ENCODE measurements around the gene TMEM60. TPM values are rescaled to one million over a fixed set of nuclear protein-coding genes. Genes with fewer than 3 reads are reported as not detected.
"Not testable (repeated sequence)": the region's sequence is repeated elsewhere in the genome, so short reads cannot be mapped to it uniquely, and the experiment has no call there.

The TMEM60 gene
- total and polyA plus RNA-seq, 3 donors from 2014 or later, result 21.7 to 31.4 (median 27.9) TPM

DNA sequence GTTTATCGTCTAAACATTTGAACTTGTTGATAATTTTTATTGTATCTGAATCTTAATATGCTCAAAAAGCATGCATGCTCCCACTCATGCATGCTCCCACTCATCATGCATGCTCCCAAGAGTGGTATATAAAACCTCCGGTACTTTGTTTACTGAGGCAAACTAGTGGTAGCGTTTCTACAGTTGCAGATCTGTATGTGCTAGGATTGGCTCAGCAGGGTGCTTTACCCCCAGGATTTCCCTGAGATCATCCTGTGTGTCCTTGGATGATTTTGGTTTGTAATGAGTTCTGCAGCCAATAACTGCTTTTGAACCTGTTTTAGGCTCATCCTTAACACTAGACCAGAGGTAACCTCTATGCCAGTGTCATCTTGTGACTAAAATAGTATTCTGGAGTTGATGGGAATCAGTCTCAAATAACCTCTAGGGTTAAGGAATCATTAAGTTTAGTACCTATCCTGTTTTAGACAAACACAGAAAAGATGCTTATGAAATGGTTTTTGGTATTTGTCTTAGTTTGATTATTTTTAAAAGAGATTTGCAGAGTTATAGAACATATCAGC, 40.8 kb upstream of the TMEM60 start:
- no peak for DNase-seq
- TF ChIP-seq POLR2A (IDR thresholded peaks at IDR 0.05), result no peak
- TF ChIP-seq, protein P1, sequence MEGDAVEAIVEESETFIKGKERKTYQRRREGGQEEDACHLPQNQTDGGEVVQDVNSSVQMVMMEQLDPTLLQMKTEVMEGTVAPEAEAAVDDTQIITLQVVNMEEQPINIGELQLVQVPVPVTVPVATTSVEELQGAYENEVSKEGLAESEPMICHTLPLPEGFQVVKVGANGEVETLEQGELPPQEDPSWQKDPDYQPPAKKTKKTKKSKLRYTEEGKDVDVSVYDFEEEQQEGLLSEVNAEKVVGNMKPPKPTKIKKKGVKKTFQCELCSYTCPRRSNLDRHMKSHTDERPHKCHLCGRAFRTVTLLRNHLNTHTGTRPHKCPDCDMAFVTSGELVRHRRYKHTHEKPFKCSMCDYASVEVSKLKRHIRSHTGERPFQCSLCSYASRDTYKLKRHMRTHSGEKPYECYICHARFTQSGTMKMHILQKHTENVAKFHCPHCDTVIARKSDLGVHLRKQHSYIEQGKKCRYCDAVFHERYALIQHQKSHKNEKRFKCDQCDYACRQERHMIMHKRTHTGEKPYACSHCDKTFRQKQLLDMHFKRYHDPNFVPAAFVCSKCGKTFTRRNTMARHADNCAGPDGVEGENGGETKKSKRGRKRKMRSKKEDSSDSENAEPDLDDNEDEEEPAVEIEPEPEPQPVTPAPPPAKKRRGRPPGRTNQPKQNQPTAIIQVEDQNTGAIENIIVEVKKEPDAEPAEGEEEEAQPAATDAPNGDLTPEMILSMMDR (IDR thresholded peaks at IDR 0.05), result no peak
- Histone ChIP-seq H3K4me1 (no peaks in the 10 kb centered on the region), H3K9me3 (no peaks in the 10 kb centered on the region), H3K4me3 (no peak overlapping the region), H3K27ac (no peak overlapping the region), H3K36me3 (ENCODE audit: low read depth, missing control alignments) (no peaks in the 10 kb centered on the region), H3K27me3 (no peaks in the 10 kb centered on the region)
- 61 to 71% methylated on average over 3 of the region's 3 CpGs for WGBS, 2 donors
- intact Hi-C loops (cut with DNase I; ENCODE audit: low total_unique reads), result no loop called here

DNA sequence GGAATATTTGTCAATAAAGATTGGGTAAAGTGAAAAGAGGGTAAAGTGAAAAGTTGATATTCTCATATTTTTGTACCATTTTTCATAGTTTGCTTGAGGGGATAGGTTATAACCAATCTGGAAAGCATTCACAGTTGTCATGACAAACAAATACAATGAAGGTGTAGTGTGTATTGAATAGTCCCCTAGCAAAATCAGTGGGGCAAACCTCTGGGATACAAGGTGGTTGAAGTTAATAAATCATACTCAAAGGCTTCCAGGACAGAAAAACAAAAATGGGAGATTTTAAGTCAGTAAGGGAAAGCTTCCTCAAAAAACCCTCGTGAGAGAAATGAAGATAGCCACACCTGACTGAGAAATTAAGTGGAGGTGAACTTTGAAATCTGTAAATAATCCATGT, 39.7 kb upstream of the TMEM60 start:
- Histone ChIP-seq H3K27me3 (no peaks in the 10 kb centered on the region), H3K9me3 (no peaks in the 10 kb centered on the region), H3K4me3 (no peak overlapping the region), H3K27ac (no peak overlapping the region), H3K4me1 (no peaks in the 10 kb centered on the region), H3K36me3 (ENCODE audit: low read depth, missing control alignments) (no peaks in the 10 kb centered on the region)
- intact Hi-C loops (cut with DNase I; ENCODE audit: low total_unique reads), result no loop called here
- 89 to 94% methylated on average over 1 of the region's 1 CpG for whole genome bisulfite sequencing, 2 donors
- TF ChIP-seq POLR2A (IDR thresholded peaks at IDR 0.05), result no peak
- TF ChIP-seq, protein P1 (IDR thresholded peaks at IDR 0.05), result no peak
- DNase-seq, result no peak

DNA sequence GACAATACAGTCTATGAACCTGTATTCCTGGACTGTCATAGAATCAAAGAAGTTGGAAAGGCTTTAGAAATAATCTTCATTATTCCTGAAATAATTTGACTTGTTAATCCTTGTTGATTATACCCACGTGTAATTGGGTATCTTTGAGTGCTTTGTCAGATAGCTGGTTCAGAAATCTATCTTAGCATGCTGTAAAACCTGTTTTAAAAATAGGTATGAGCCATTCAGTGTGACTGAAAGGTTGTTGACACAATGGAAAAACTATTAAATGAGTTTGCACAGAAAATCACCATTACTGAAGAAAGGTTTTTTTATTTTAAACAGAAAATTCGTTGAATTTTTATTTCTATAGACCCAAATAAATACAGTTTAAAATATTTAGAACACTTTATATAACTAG, 39.0 kb upstream of the TMEM60 start:
- TF ChIP-seq POLR2A (IDR thresholded peaks at IDR 0.05), result no peak
- TF ChIP-seq, protein P1 (IDR thresholded peaks at IDR 0.05), result no peak
- no peak for DNase-seq
- intact Hi-C loops (cut with DNase I; ENCODE audit: low total_unique reads), result no loop called here
- Histone ChIP-seq H3K27me3 (no peaks in the 10 kb centered on the region), H3K4me3 (no peak overlapping the region), H3K9me3 (no peaks in the 10 kb centered on the region), H3K27ac (no peak overlapping the region), H3K36me3 (ENCODE audit: low read depth, missing control alignments) (no peaks in the 10 kb centered on the region), H3K4me1 (no peaks in the 10 kb centered on the region)
- 61 to 73% methylated on average over 2 of the region's 2 CpGs for WGBS, 2 donors

DNA sequence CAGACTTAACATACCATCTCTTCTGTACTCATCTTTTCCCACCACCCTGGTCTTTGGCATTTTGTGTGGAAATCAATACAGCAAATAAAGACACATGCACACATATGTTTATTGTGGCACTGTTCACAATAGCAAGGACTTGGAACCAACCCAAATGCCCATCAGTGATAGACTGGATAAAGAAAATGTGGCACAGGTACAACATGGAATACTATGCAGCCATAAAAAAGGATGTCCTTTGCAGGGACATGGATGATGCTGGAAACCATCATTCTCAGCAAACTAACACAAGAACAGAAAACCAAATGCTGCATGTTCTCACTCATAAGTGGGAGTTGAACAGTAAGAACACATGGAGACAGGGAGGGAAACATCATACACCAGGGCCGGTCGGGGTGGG, 38.2 kb upstream of the TMEM60 start:
- H3K27ac ChIP-seq; DNase-seq; H3K27me3 ChIP-seq; intact Hi-C loops (cut with DNase I; ENCODE audit: low total_unique reads); H3K4me3 ChIP-seq; H3K4me1 ChIP-seq; H3K36me3 ChIP-seq (ENCODE audit: low read depth, missing control alignments); H3K9me3 ChIP-seq: not testable (repeated sequence)
- 87 to 91% methylated on average over 2 of the region's 2 CpGs for WGBS, 2 donors

DNA sequence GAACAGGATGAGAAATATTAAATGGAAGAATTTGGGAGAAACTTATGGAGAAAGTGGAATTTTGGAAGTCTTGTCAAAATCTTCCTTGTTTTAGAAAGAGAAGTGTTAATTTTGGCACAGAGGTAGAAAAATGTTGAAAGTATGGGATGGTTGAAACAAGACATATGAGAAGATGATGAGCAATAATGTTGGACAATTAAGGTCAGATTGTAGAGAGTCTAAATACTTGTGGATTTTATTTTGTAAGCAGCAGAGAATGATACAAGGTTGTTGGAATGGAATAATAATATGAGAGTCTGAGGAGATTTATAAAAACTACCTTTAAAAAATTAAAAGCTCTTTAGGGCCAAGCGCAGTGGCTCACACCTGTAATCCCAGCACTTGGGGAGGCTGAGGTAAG, 34.9 kb upstream of the TMEM60 start:
- TF ChIP-seq, protein P1 (IDR thresholded peaks at IDR 0.05), result no peak
- no peak for TF ChIP-seq POLR2A (IDR thresholded peaks at IDR 0.05)
- Histone ChIP-seq H3K27me3 (no peaks in the 10 kb centered on the region), H3K27ac (no peak overlapping the region), H3K36me3 (ENCODE audit: low read depth, missing control alignments) (no peaks in the 10 kb centered on the region), H3K4me3 (no peak overlapping the region), H3K9me3 (no peaks in the 10 kb centered on the region), H3K4me1 (no peaks in the 10 kb centered on the region)
- WGBS, 2 donors, result 95 to 97% methylated on average over 1 of the region's 1 CpG
- intact Hi-C loops (cut with DNase I; ENCODE audit: low total_unique reads), result no loop called here
- no peak for DNase-seq
